Amniotic stem cell (primary cell): ENCODE results near the gene BTBD19.
A peak's percentile ranks its signal among the peaks of the same experiment; 100 is the strongest.
"Not testable (repeated sequence)": the region's sequence is repeated elsewhere in the genome, so short reads cannot be mapped to it uniquely, and the experiment has no call there.

Experiments used
- DNase-seq: peaks from one replicate; lab custom pipeline; 2025; lab: John Stamatoyannopoulos, UW

The BTBD19 gene

DNA sequence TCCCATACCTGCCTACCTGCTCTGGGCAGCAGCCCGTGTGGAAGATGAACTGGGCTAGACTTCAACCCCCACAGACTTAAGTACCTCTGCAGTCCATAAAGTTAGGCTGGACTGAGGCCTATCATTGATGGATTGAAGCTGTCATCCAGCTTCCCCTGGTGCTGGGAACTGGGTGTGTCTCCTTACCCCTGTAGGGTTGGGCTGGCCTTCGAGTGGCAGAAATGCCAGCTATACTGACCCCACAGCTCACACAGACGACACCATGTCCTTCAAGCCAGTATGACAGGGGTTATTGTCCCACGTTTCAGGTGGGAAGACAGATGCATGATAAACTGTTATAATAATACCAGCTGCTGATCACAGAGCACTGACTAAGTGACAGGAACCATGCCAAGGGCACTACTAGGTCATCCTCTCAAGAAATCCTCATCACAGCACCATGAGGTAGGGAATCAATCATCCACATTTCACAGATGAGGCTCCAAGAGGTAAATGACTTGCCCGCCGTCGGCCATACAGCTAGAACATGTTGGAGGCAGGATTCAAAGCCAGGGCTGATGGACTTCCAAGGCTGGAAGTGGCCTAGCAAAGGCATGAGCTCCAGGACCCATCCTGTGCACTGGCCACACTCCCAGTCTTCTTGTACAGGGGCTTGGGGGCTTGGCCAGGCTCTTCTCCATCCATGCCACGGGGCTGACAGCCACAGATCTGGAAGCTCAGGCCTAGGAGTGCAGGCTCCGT lies 20.0 kb upstream of the BTBD19 start, which contains the start of gene BEST4:
Gene BEST4, minus strand, starts transcription at position 51 of the 741 bp plus-strand sequence. CDS start 465 bp downstream, outside the sequence.
- no peak for DNase-seq

- DNase-seq: no peak
Measured at GRCh38 chr1:44790968-44791801, 17.1 kb upstream of the BTBD19 start.

DNA sequence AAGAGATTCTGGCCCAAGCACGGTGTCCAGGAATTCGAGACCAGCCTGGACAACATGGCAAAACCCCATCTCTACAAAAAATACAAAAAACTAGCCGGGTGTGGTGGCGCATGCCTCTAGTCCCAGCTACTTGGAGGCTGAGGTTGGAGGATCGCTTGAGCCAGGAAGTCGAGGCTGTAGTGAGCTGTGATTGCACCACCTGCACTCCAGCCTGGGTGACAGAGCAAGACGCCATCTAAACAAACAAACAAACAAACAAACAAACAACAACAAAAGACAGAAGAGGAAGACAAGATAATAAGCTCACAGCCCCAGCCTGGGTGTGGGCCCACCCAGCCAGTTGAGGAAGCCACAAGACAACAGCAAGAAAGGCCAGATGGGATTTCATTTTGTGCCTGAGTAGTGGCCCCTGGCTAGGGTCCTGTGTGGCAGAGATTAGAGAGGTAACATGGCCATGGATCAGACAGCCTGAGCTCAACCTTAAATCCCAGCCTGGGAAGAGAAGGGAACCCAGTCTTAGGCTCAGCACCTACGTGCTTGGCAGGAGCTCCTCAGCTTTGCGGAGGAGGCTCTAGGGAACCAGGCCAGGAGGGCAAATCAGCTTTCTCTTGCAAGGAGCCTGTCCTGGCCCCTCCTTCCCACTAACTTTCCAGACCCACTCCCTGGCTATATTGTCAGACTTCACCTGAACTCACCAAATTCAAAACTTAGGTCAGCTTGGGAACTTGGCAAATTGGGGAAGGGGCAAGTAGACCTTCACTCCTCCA lies 15.4 kb upstream of the BTBD19 start:
- no peak for DNase-seq

GRCh38 chr1:44797886-44798285 lies 10.4 kb upstream of the BTBD19 start:
- not testable (repeated sequence) for DNase-seq

DNA sequence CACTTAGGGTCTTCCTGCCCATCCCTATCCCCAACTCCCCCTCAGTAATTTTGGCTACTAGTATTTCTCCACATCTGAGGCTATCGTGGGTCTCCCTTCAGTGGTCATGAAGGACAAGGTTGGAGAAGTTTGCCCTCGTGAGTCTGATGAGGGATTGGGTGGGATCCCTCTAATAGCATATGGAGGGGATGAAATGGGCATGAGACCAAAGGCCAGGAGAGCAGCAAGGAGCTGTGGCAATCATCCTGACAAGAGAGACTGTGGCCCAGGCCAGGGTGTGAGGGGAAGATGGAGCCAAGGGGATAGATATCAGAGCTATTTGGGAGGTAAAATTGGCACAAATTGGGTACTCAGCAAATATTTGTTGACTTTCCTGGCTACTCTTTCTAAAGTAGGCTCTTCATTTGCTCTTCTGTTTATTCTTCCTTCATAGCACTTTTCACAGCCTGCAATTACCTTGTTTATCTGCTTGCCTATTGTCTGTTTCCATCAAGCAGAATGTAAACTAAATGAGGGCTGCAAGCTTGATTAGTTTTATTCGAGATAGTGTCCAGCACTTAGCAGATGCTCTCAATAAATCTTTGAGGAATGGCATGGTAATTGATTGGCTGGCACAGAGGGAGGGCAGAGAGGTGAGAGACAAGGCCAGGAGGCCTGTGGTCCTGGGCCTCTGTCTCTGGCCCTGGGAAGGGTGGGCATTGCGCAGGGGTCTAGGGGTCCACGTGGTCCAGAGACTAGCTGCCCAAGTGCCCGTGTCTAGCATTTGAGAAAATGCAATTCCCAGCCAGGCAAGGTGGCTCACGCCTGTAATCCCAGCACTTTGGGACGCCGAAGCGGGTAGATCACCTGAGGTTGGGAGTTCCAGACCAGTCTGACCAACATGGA lies 9.6 kb upstream of the BTBD19 start:
- DNase-seq: no peak

DNA sequence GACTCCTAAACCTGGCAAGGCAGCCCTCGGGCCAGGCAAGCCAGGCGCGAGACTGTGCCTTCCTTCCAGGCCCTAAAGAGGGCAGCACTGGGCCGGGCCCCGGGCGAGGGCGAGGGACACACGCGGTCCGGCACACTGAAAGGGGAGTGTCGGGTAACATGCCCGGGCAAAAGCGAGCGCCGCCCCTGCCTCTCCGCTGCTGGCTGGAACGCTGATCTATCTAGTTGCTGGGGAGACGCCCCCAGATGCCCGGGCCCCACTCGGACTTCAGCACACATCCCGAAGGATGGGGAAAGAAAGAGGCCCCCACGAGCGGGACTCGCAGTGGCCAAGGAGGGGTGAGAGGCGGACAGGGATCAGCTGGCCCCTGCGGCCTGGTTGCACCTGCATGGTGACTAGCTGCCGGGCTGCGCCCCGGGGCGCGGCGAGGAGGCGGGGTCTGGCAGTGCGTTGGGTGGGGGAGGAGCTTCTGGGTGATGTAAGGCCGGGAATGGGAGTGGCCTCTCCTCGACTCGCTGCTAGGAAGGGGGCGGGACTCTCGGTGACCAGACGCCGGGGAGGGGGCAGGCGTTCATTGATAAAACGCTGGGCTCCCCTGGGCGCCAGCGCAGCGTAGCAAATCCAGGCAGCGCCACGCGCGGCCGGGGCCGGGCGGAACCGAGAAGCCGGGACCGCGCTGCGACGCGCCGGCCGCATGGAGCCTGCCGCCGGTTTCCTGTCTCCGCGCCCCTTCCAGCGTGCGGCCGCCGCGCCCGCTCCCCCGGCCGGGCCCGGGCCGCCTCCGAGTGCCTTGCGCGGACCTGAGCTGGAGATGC lies 8.3 kb upstream of the BTBD19 start, which contains the start of gene PLK3:
Gene PLK3, plus strand, starts transcription at position 608 of the 815 bp plus-strand sequence. Its CDS starts 87 bp downstream, at position 695.
- peak; percentile 98 for DNase-seq

DNA sequence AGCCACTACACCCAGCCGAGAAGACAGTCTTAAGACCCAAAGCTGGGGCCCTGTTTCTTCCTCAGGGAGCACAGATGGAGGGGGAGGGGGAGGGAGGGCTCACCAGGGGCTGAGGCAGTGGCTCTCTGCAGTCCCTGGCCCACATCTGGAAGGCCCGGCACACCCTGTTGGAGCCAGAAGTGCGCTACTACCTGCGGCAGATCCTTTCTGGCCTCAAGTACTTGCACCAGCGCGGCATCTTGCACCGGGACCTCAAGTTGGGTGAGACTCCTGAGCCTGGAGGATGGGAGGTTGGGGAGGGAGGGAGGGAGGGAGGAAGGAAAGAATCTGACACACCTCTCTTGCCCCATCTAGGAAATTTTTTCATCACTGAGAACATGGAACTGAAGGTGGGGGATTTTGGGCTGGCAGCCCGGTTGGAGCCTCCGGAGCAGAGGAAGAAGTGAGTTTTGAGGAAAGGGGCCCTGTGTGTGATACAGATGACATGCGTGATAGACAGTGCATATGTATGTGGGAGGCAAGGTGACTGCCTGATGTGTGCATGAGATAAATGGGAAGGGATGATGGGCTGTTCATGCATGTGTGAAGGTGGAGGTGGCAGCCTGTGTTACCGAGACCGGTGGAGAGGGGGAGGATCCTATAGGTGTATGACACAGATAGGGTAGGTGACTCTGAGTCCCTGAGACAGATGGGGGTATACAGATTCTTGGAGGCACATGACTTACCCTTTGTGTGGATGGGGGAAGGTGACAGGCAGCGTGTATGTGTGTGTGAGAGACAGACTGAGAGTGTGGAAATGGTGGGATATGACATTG lies 6.6 kb upstream of the BTBD19 start:
- no peak for DNase-seq

DNA sequence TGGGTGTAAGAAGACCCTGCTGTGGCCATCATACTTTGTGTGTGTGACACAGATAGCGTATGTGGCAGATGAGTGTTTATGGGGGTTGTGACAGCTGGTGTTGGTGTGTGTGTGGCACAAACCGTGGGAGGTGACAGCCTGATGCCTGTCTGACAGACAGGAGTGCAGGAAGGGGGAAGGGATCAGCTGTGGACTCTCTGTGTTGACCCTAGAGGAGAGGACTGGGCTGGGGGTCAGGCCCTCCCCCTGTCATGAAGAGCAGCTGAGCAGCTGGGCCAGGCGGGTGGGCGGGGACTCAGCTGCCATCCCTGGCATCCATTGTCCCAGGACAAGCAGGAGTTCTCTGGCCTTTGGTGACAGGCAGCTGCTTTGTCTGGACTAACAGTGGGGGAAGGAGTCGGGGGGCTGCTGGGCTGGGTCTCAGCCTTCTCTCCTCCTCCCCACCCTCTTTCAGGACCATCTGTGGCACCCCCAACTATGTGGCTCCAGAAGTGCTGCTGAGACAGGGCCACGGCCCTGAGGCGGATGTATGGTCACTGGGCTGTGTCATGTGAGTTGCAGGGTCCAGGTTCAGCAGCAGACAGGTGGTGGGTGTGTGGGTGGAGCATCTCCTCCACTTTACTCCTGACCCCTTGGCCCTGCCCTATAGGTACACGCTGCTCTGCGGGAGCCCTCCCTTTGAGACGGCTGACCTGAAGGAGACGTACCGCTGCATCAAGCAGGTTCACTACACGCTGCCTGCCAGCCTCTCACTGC lies 5.8 kb upstream of the BTBD19 start:
- no peak for DNase-seq

DNA sequence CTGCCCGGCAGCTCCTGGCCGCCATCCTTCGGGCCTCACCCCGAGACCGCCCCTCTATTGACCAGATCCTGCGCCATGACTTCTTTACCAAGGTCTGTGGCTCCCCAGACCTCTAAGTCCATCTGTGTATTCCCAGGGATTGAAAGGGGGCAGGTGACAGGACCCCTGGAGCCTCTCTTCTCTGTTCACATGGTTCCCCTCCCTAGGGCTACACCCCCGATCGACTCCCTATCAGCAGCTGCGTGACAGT lies 5.3 kb upstream of the BTBD19 start:
- DNase-seq: no peak

- no peak for DNase-seq
Measured at GRCh38 chr1:44803312-44804095, 4.8 kb upstream of the BTBD19 start.

DNA sequence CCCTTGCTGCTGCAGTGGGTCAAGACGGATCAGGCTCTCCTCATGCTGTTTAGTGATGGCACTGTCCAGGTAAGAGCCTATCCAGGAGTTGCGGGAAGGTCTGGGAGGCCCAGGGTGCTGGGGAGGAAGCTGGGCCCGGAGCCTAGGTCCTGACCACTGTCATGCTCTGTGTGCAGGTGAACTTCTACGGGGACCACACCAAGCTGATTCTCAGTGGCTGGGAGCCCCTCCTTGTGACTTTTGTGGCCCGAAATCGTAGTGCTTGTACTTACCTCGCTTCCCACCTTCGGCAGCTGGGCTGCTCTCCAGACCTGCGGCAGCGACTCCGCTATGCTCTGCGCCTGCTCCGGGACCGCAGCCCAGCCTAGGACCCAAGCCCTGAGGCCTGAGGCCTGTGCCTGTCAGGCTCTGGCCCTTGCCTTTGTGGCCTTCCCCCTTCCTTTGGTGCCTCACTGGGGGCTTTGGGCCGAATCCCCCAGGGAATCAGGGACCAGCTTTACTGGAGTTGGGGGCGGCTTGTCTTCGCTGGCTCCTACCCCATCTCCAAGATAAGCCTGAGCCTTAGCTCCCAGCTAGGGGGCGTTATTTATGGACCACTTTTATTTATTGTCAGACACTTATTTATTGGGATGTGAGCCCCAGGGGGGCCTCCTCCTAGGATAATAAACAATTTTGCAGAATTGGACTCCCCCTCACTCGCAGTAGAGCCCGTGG lies 2.9 kb upstream of the BTBD19 start:
- no peak for DNase-seq

DNA sequence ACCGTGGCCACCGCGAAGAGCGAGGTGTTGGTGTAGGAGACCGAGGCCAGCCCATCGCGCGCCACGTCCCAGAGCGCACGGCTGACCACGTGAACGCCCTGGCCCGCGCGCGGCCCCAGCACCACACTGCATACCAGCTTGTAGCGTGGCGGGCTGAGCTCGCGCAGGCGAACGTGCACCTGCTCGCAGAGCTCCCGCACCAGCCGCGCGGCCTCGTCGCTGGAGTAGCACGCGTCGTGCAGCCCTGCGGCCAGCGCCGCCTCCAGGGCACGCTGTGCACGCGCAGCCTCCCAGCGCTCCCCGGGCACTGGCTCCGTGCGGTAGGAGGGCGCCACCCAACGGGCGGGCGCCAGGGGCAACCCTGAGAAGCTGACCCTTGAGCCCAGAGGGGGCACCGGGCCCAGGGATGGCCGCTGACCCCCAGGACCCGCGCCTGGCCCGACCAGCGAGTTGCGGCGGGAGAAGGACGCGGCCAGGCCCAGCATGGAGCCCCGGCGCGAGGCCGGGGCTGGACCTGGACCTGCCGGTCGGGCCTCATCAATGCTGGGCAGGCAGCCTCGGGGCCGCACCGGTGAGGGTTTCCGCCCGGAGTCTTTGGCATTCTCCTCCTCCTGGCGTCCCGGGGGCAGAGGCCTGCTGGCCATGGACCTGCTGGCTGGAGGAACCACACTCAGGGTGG lies 2.2 kb upstream of the BTBD19 start:
- no peak for DNase-seq

GRCh38 chr1:44806704-44807363 lies 1.5 kb upstream of the BTBD19 start, which contains the start of gene DYNLT4:
Gene DYNLT4 (minus strand): TSS chr1:44807351. CDS start chr1:44806668, 683 bp downstream.
- no peak for DNase-seq

DNA sequence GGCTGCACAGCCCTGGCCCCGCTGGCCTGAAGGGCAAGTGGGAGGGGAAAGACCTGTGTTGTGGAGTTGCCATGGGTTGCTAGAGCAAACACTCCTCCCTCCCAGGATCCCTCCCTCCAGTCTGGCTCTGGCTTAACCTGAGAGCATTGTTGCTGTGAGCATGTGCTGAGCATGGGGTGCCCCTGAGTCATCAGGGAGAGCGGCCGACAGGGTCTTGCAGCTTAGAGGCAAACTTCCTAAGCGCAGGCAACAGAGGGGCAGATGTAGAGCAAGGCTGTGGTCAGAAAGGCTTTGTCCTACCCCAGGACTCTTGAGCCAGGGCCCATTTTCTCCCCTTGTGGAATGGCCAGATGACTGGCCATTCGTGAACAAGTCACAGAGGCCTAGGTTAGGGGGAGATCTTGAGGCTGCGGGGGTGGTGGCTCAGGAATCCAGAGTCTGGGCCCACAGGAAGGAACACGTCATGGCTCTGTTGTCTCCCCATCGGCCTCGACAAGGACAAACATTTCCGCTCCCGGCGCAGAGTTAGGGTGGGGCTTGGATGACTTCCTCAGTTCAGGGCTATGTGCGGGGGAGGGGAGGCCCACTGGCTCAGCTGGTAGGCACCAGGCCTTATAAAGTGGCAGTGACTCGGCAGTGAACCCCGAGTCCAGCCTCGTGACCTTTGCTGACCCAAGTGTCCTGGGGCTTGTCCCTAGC lies 810 bp upstream of the BTBD19 start:
- peak; percentile 98 for DNase-seq
